ENCODE data around the gene LRRC14B. TPM values are rescaled to one million over a fixed set of nuclear protein-coding genes. Genes with fewer than 3 reads are reported as not detected.
"Not testable (repeated sequence)": the region's sequence is repeated elsewhere in the genome, so short reads cannot be mapped to it uniquely, and the experiment has no call there.

Gene LRRC14B
- total RNA-seq, 4 donors from 2014 or later, result 11.6 to 39.0 (median 27.2) TPM

GRCh38 chr5:217494-218456, 26.5 kb downstream of the LRRC14B start, which contains the start of the genes CCDC127 and SDHA:
CCDC127 (minus strand) TSS chr5:218153; CDS start chr5:216849, 1,304 bp downstream.
SDHA (plus strand) TSS chr5:218320; CDS start chr5:218356, 36 bp downstream.
- H3K27me3 ChIP-seq; H3K9me3 ChIP-seq; H3K36me3 ChIP-seq; in situ Hi-C loops (cut with MboI; ENCODE audit: low sequenced_read_pairs in 4 of 4): not testable (repeated sequence)
- H3K27ac ChIP-seq, result peak within 1 kb of the TSS; percentile 97 to 99 (median 98)
- TF ChIP-seq CTCF (IDR thresholded peaks at IDR 0.05 in 4 of 5, conservative IDR thresholded peaks at IDR 0.05 in 1 of 5) (peak in 3 of 5 experiments; percentile 38 to 58 (median 39)), POLR2A (IDR thresholded peaks at IDR 0.05) (peak; percentile 98)
- H3K4me3 ChIP-seq, result peak within 1 kb of the TSS; percentile 93 to 97 (median 95)
- peaks cover 38 to 43% of the 10 kb centered on the region in 2 donors for H3K4me1 ChIP-seq
- ATAC-seq (peak; percentile 84 to 87), DNase-seq (peak; percentile 94 to 96)
- intact Hi-C loops (cut with DNase I; ENCODE audit: low total_unique reads), result loop anchor here (1.0 kb wide), 3 partner anchors 29 to 256 kb away; partner anchors contain the start of gene PDCD6

GRCh38 chr5:218457-219291, 27.4 kb downstream of the LRRC14B start:
- TF ChIP-seq CTCF (IDR thresholded peaks at IDR 0.05 in 4 of 5, conservative IDR thresholded peaks at IDR 0.05 in 1 of 5) (no peak), POLR2A (IDR thresholded peaks at IDR 0.05) (no peak)
- H3K9me3 ChIP-seq, result no peaks in the 10 kb centered on the region
- H3K4me3 ChIP-seq, result peak overlapping the region; percentile 93 to 97 (median 95)
- H3K36me3 ChIP-seq, result no peaks in the 10 kb centered on the region
- peaks cover 45 to 46% of the 10 kb centered on the region in 2 donors for H3K4me1 ChIP-seq
- ATAC-seq (peak; percentile 68 to 69), DNase-seq (peak in 1 of 2 donors; percentile 49)
- H3K27me3 ChIP-seq, result no peaks in the 10 kb centered on the region
- in situ Hi-C loops (cut with MboI; ENCODE audit: low sequenced_read_pairs in 4 of 4) (no loop called here), intact Hi-C loops (cut with DNase I; ENCODE audit: low total_unique reads) (loop anchor here (1.0 kb wide), 3 partner anchors 30 to 255 kb away; partner anchors contain the start of gene PDCD6)
- peak overlapping the region; percentile 97 to 99 (median 98) for H3K27ac ChIP-seq

GRCh38 chr5:219460-219863, 28.2 kb downstream of the LRRC14B start:
- ATAC-seq (peak in 1 of 2 donors; percentile 27), DNase-seq (no peak)
- peaks cover 45 to 46% of the 10 kb centered on the region in 2 donors for H3K4me1 ChIP-seq
- in situ Hi-C loops (cut with MboI; ENCODE audit: low sequenced_read_pairs in 4 of 4), result no loop called here
- H3K9me3 ChIP-seq, result no peaks in the 10 kb centered on the region
- no peaks in the 10 kb centered on the region for H3K27me3 ChIP-seq
- no peak for TF ChIP-seq CTCF (IDR thresholded peaks at IDR 0.05 in 4 of 5, conservative IDR thresholded peaks at IDR 0.05 in 1 of 5)
- TF ChIP-seq POLR2A (IDR thresholded peaks at IDR 0.05), result no peak
- intact Hi-C loops (cut with DNase I; ENCODE audit: low total_unique reads), result no loop called here
- peak overlapping the region; percentile 93 to 97 (median 95) for H3K4me3 ChIP-seq
- peak overlapping the region; percentile 97 to 99 (median 98) for H3K27ac ChIP-seq
- H3K36me3 ChIP-seq, result peaks cover 0 to 6% of the 10 kb centered on the region in 2 donors

- intact Hi-C loops (cut with DNase I; ENCODE audit: low total_unique reads), result no loop called here
- Histone ChIP-seq H3K27me3 (no peaks in the 10 kb centered on the region), H3K4me1 (peaks cover 45 to 46% of the 10 kb centered on the region in 2 donors), H3K4me3 (peak overlapping the region; percentile 93 to 97 (median 95)), H3K9me3 (no peaks in the 10 kb centered on the region), H3K36me3 (peaks cover 0 to 12% of the 10 kb centered on the region in 2 donors), H3K27ac (peak overlapping the region; percentile 97 to 99 (median 98))
- no peak for DNase-seq
- ATAC-seq, result no peak
- TF ChIP-seq CTCF (IDR thresholded peaks at IDR 0.05 in 4 of 5, conservative IDR thresholded peaks at IDR 0.05 in 1 of 5), result no peak
- no peak for TF ChIP-seq POLR2A (IDR thresholded peaks at IDR 0.05)
- in situ Hi-C loops (cut with MboI; ENCODE audit: low sequenced_read_pairs in 4 of 4), result no loop called here
Observed at GRCh38 chr5:219991-220390, 28.7 kb downstream of the LRRC14B start.

GRCh38 chr5:222951-223715, 31.8 kb downstream of the LRRC14B start:
- H3K27me3 ChIP-seq; intact Hi-C loops (cut with DNase I; ENCODE audit: low total_unique reads); H3K27ac ChIP-seq; in situ Hi-C loops (cut with MboI; ENCODE audit: low sequenced_read_pairs in 4 of 4); DNase-seq; H3K4me3 ChIP-seq; H3K9me3 ChIP-seq; ATAC-seq: not testable (repeated sequence)
- Histone ChIP-seq H3K4me1 (peaks cover 39 to 42% of the 10 kb centered on the region in 2 donors), H3K36me3 (peaks cover 0 to 42% of the 10 kb centered on the region in 2 donors)
